Stomach (tissue), 4 donors: ENCODE results near the gene AKT1.

Experiments used
- POLR2A ChIP-seq, 4 donors: fragments of 450-650 bp; IDR thresholded peaks; one replicate each; pipeline ENCODE4 v1.6.1; 2016; ENCODE audit warnings: antibody characterized with exemption in 4 of 4, control low read depth in 2 of 4, mild to moderate bottlenecking in 1 of 4, moderate library complexity in 1 of 4
- TF ChIP-seq, protein P1 (sequence below), 7 experiments: fragments of 450-650 bp in 4 of 7; fragments of 200-600 bp in 3 of 7; sonication (generic) in 3 of 7; IDR thresholded peaks; one replicate each; pipeline ENCODE4 v1.5.1; 2016 to 2019; ENCODE audit warnings: antibody characterized with exemption in 7 of 7, control low read depth in 2 of 7, mild to moderate bottlenecking in 1 of 7

DNA sequence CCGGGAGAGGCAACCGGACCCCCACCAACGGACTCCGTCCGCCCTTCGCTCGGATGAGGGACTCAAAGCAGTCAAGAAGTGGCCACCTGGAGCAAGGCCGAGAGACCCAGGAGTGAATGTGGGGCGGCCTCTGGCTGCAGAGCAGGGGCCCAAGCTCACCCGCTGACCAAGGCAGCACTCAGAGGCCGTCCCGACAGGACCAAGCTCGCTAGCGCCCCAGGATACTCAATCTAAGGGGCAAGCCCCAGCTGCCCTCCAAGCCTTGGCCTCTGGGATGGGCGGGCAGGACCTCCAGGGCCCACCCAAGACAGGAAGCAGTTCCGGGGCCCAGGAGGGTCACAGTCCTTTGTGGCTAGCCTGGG, 936 bp downstream of the AKT1 start:
- TF ChIP-seq, protein P1, sequence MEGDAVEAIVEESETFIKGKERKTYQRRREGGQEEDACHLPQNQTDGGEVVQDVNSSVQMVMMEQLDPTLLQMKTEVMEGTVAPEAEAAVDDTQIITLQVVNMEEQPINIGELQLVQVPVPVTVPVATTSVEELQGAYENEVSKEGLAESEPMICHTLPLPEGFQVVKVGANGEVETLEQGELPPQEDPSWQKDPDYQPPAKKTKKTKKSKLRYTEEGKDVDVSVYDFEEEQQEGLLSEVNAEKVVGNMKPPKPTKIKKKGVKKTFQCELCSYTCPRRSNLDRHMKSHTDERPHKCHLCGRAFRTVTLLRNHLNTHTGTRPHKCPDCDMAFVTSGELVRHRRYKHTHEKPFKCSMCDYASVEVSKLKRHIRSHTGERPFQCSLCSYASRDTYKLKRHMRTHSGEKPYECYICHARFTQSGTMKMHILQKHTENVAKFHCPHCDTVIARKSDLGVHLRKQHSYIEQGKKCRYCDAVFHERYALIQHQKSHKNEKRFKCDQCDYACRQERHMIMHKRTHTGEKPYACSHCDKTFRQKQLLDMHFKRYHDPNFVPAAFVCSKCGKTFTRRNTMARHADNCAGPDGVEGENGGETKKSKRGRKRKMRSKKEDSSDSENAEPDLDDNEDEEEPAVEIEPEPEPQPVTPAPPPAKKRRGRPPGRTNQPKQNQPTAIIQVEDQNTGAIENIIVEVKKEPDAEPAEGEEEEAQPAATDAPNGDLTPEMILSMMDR (IDR thresholded peaks at IDR 0.05), result no peak
- TF ChIP-seq POLR2A (IDR thresholded peaks at IDR 0.05), result no peak
